HG03139 (cell line): ENCODE results near the gene SLC25A20.
A peak's percentile ranks its signal among the peaks of the same experiment; 100 is the strongest.
"Not testable (repeated sequence)": the region's sequence is repeated elsewhere in the genome, so short reads cannot be mapped to it uniquely, and the experiment has no call there.

Experiments
- ATAC-seq: cut with Tn5 transposase; IDR thresholded peaks from one replicate; pipeline ENCODE4 v1.9.1; 2021; ENCODE audit not compliant: unreplicated experiment

SLC25A20 gene

GRCh38 chr3:48898383-48899234 is at the start of gene SLC25A20:
SLC25A20 (minus strand) TSS chr3:48898882; CDS start chr3:48898794, 88 bp downstream.
- ATAC-seq = peak; percentile 90

GRCh38 chr3:48945891-48946549 is 47.3 kb upstream of the SLC25A20 start:
- ATAC-seq = no peak

- ATAC-seq = no peak
Measured at GRCh38 chr3:48945432-48945831, 46.8 kb upstream of the SLC25A20 start.

GRCh38 chr3:48938689-48939088 is 40.0 kb upstream of the SLC25A20 start:
- ATAC-seq = no peak

GRCh38 chr3:48938156-48938555 is 39.5 kb upstream of the SLC25A20 start:
- no peak for ATAC-seq

GRCh38 chr3:48935530-48935929 is 36.8 kb upstream of the SLC25A20 start:
- no peak for ATAC-seq

- ATAC-seq = no peak
Measured at GRCh38 chr3:48934333-48934991, 35.8 kb upstream of the SLC25A20 start.

- no peak for ATAC-seq
Measured at GRCh38 chr3:48931944-48932580, 33.4 kb upstream of the SLC25A20 start.

GRCh38 chr3:48930590-48930989 is 31.9 kb upstream of the SLC25A20 start:
- no peak for ATAC-seq

GRCh38 chr3:48929358-48930035 is 30.8 kb upstream of the SLC25A20 start:
- no peak for ATAC-seq

GRCh38 chr3:48928679-48929078 is 30.0 kb upstream of the SLC25A20 start:
- no peak for ATAC-seq

- no peak for ATAC-seq
Measured at GRCh38 chr3:48927928-48928327, 29.2 kb upstream of the SLC25A20 start.

- ATAC-seq = no peak
Measured at GRCh38 chr3:48926425-48927392, 28.0 kb upstream of the SLC25A20 start.

GRCh38 chr3:48919215-48920138 is 20.8 kb upstream of the SLC25A20 start:
- peak; percentile 10 for ATAC-seq

GRCh38 chr3:48918388-48919214 is 19.9 kb upstream of the SLC25A20 start, which contains the start of gene ARIH2:
ARIH2 (plus strand) TSS chr3:48918842; CDS start chr3:48927559, 8,717 bp downstream.
- ATAC-seq = peak; percentile 80

GRCh38 chr3:48915296-48915695 is 16.6 kb upstream of the SLC25A20 start:
- no peak for ATAC-seq

- ATAC-seq = not testable (repeated sequence)
Measured at GRCh38 chr3:48907026-48907425, 8.3 kb upstream of the SLC25A20 start.
